CD4-positive, alpha-beta T cell treated with Interleukin-6 at 100 ng/mL for 8 hours (primary cell): ENCODE measurements around the gene ROR1.

ENCODE experiments used
- DNase-seq: peaks from one replicate; pipeline ENCODE4 v3.0.0-alpha.2; 2020; ENCODE audit warnings: mixed read lengths, low spot score

Gene ROR1

GRCh38 chr1:63859480-63860275 is 85.9 kb downstream of the ROR1 start:
- DNase-seq = no peak

GRCh38 chr1:63861052-63861691 is 87.4 kb downstream of the ROR1 start:
- DNase-seq = no peak

- no peak for DNase-seq
Observed at GRCh38 chr1:63863145-63863544, 89.3 kb downstream of the ROR1 start.

GRCh38 chr1:63864224-63864641 is 90.4 kb downstream of the ROR1 start:
- DNase-seq = no peak

- DNase-seq = no peak
Observed at GRCh38 chr1:63865561-63865960, 91.7 kb downstream of the ROR1 start.

- DNase-seq = no peak
Observed at GRCh38 chr1:63866084-63866483, 92.3 kb downstream of the ROR1 start.

- DNase-seq = no peak
Observed at GRCh38 chr1:63867429-63868176, 93.8 kb downstream of the ROR1 start.

- DNase-seq = no peak
Observed at GRCh38 chr1:63868268-63868781, 94.5 kb downstream of the ROR1 start.

GRCh38 chr1:63870152-63870551 is 96.3 kb downstream of the ROR1 start:
- no peak for DNase-seq

GRCh38 chr1:63871463-63871862 is 97.6 kb downstream of the ROR1 start:
- DNase-seq = no peak

GRCh38 chr1:63873751-63874150 is 99.9 kb downstream of the ROR1 start:
- no peak for DNase-seq

- DNase-seq = no peak
Observed at GRCh38 chr1:63874278-63874880, 100.6 kb downstream of the ROR1 start.

- no peak for DNase-seq
Observed at GRCh38 chr1:63875636-63876035, 101.8 kb downstream of the ROR1 start.

GRCh38 chr1:63877021-63877767 is 103.4 kb downstream of the ROR1 start:
- DNase-seq = no peak

GRCh38 chr1:63877816-63878215 is 104.0 kb downstream of the ROR1 start:
- DNase-seq = no peak

GRCh38 chr1:63878932-63879331 is 105.1 kb downstream of the ROR1 start:
- no peak for DNase-seq

GRCh38 chr1:63880958-63881576 is 107.2 kb downstream of the ROR1 start:
- DNase-seq = no peak

- no peak for DNase-seq
Observed at GRCh38 chr1:63882048-63882704, 108.4 kb downstream of the ROR1 start.

GRCh38 chr1:63883494-63884235 is 109.8 kb downstream of the ROR1 start:
- DNase-seq = no peak

GRCh38 chr1:63884486-63884885 is 110.7 kb downstream of the ROR1 start:
- DNase-seq = no peak
